MCF 10A (cell line): Measurements from ENCODE around the gene CIB4. TPM values are rescaled to one million over a fixed set of nuclear protein-coding genes. Genes with fewer than 3 reads are reported as not detected.
"Not testable (repeated sequence)": the region's sequence is repeated elsewhere in the genome, so short reads cannot be mapped to it uniquely, and the experiment has no call there.

Source experiments
- BruUV-seq: library from RNA; stranded (reverse); fragments of 400-500 nt; replicated peaks from 2 replicates; lab custom pipeline; 2021; lab: Mats Ljungman, UMichigan
- CTCF ChIA-PET: fragments of 300-600 bp; sonication (Branson Sonifier 250); formaldehyde crosslinking; extraction: SDS; loops from one replicate; lab custom pipeline; 2021; ENCODE audit warnings: antibody characterized with exemption, inconsistent platforms; lab: Yijun Ruan, JAX
- POLR2A ChIA-PET: fragments of 300-600, 350-650 bp; sonication (Branson Sonifier 250); formaldehyde crosslinking; extraction: SDS; loops from one replicate; lab custom pipeline; 2020; ENCODE audit warnings: antibody characterized with exemption, inconsistent platforms; lab: Yijun Ruan, JAX
- DNase-seq: peaks from one replicate; pipeline ENCODE4 v3.0.0-alpha.2; 2018; ENCODE audit not compliant: unreplicated experiment
- H3K27ac Mint-ChIP-seq: one replicate; pipeline ENCODE4 v1.8.0; 2022; ENCODE audit warnings: mild to moderate bottlenecking, low read depth, mixed read lengths; ENCODE audit not compliant: unreplicated experiment
- H3K27me3 Mint-ChIP-seq: one replicate; pipeline ENCODE4 v1.8.0; 2022; ENCODE audit warnings: mixed read lengths; ENCODE audit not compliant: insufficient read depth, unreplicated experiment
- H3K36me3 Mint-ChIP-seq: one replicate; pipeline ENCODE4 v1.8.0; 2022; ENCODE audit warnings: mild to moderate bottlenecking, moderate library complexity, mixed read lengths; ENCODE audit not compliant: insufficient read depth, unreplicated experiment
- H3K4me1 Mint-ChIP-seq: one replicate; pipeline ENCODE4 v1.8.0; 2022; ENCODE audit warnings: mixed read lengths; ENCODE audit not compliant: insufficient read depth, unreplicated experiment
- H3K4me3 Mint-ChIP-seq: one replicate; pipeline ENCODE4 v1.8.0; 2022; ENCODE audit warnings: mild to moderate bottlenecking, moderate library complexity, mixed read lengths; ENCODE audit not compliant: unreplicated experiment
- H3K9me3 Mint-ChIP-seq: one replicate; pipeline ENCODE4 v1.8.0; 2022; ENCODE audit warnings: mixed read lengths; ENCODE audit not compliant: unreplicated experiment
- intact Hi-C: fragments of 100-400 bp; cut with micrococcal nuclease; formaldehyde crosslinking; loops from 2 replicates; pipeline ENCODE4 v1.14.1; 2022
- total RNA-seq: library from RNA; stranded (reverse); gene quantifications from 2 replicates; pipeline ENCODE4 v1.2.3, GENCODE V29; 2022
- TF ChIP-seq, protein P1 (sequence below): fragments of 200-600 bp; IDR thresholded peaks from one replicate; pipeline ENCODE4 v1.8.0; 2022; ENCODE audit warnings: antibody characterized with exemption, mild to moderate bottlenecking; ENCODE audit not compliant: unreplicated experiment

CIB4 gene
- total RNA-seq, 1 experiment from 2014 or later: not detected

DNA sequence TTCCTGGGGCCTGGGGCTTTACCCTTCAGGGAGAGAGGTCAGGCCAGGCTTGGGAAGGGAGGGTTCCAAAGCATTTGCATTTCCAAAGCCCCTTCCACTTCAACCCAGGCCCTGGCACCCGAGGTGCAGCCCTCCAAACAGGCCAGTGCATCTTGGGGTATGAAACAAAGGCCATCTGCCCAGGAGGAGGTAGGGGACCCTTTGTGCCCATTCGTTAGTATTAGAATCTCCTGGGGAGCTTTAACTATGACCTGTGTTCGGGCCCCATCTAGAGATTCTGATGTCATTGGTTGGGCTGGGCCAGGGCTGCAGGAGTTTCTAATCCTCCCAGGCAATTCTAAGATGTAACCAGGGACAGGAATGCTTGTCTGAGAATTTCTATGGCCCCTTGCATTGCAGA is 73.6 kb downstream of the CIB4 start:
- TF ChIP-seq, protein P1, sequence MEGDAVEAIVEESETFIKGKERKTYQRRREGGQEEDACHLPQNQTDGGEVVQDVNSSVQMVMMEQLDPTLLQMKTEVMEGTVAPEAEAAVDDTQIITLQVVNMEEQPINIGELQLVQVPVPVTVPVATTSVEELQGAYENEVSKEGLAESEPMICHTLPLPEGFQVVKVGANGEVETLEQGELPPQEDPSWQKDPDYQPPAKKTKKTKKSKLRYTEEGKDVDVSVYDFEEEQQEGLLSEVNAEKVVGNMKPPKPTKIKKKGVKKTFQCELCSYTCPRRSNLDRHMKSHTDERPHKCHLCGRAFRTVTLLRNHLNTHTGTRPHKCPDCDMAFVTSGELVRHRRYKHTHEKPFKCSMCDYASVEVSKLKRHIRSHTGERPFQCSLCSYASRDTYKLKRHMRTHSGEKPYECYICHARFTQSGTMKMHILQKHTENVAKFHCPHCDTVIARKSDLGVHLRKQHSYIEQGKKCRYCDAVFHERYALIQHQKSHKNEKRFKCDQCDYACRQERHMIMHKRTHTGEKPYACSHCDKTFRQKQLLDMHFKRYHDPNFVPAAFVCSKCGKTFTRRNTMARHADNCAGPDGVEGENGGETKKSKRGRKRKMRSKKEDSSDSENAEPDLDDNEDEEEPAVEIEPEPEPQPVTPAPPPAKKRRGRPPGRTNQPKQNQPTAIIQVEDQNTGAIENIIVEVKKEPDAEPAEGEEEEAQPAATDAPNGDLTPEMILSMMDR: no peak
- intact Hi-C loops: no loop called here
- no peaks in the 10 kb centered on the region for H3K9me3 Mint-ChIP-seq
- ChIA-PET POLR2A (no interaction called here), CTCF (interaction anchor here (0.6 to 0.9 kb wide), 3 partner anchors 9 to 38 kb away, joined by 3 to 4 read pairs (median 3); no protein-coding TSS in a partner anchor)
- H3K27ac Mint-ChIP-seq: no peak overlapping the region
- BruUV-seq: no TSS peak
- no peak overlapping the region for H3K4me3 Mint-ChIP-seq
- H3K27me3 Mint-ChIP-seq: peaks cover 90% of the 10 kb centered on the region
- no peak for DNase-seq
- peaks cover 8% of the 10 kb centered on the region for H3K4me1 Mint-ChIP-seq
- no peaks in the 10 kb centered on the region for H3K36me3 Mint-ChIP-seq

DNA sequence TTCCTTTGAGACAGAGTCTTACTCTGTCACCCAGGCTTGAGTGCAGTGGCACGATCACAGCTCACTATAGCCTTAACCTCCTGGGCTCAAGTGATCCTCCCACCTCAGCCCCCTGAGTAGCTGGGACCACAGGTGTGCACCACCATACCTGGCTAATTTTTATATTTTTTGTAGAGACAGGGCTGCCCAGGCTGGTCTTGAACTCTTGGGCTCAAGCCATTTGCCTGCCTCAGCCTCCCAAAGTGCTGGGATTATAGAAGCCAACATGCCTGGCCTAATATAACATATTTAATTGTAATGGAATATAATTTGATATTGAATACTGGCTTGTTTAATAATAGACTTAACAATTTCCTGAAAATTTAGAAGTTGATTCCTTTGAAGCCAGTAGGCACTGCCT is 74.4 kb downstream of the CIB4 start:
- H3K4me3 Mint-ChIP-seq, H3K9me3 Mint-ChIP-seq, CTCF ChIA-PET, intact Hi-C loops, DNase-seq, BruUV-seq, H3K27ac Mint-ChIP-seq, H3K36me3 Mint-ChIP-seq, H3K4me1 Mint-ChIP-seq, POLR2A ChIA-PET: not testable (repeated sequence)
- peaks cover 87% of the 10 kb centered on the region for H3K27me3 Mint-ChIP-seq

DNA sequence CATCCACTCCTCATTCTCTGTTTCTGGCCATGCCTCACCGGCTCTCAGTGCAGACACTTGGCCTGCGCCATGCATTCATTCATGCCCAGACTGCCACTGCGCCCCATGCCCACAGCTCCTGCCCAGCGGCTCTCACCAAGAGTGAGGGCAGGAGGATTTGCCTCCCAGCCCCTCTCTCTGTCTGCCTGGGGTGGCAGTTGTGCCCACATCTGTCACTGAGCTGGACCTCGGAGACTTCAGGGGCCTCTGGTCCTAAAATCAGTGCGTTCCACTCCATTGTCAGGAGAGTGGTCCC is 75.1 kb downstream of the CIB4 start:
- no peak for DNase-seq
- Mint-ChIP-seq H3K27me3 (peaks cover 87% of the 10 kb centered on the region), H3K27ac (no peak overlapping the region), H3K9me3 (no peaks in the 10 kb centered on the region), H3K36me3 (no peaks in the 10 kb centered on the region), H3K4me1 (peaks cover 8% of the 10 kb centered on the region), H3K4me3 (no peak overlapping the region)
- no TSS peak for BruUV-seq
- CTCF ChIA-PET: interaction anchor here (0.7 to 1.7 kb wide), 3 partner anchors 12 to 188 kb away, joined by 3 to 10 read pairs (median 3); no protein-coding TSS in a partner anchor
- POLR2A ChIA-PET: no interaction called here
- TF ChIP-seq, protein P1: no peak
- intact Hi-C loops: no loop called here

DNA sequence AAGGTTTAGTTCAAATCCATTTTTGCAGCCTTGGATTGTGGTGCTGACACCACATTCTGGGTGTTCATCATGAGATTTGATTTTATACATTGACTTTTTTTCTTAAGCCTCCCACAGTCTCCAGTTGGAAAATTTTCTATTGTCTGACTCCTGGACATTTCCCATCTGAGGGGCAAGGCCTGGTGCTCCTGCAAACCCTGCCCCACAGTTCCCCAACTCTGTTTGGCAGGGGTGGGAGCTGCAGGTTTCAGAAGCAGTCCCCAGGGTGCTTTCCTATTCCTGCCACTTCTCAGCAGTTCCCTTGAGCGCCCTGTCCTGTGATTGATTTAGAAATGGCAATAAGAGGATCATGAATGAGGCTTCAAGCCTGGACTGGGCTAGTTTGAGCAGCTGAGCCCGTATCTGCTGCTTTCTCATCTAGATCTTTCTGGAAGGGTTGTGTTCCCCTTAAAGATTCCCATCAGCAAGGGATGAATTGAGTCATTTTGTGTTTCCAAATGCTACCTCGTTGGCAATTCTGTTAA is 77.0 kb downstream of the CIB4 start:
- Mint-ChIP-seq H3K27ac (no peak overlapping the region), H3K9me3 (no peaks in the 10 kb centered on the region), H3K27me3 (peaks cover 87% of the 10 kb centered on the region), H3K4me1 (peaks cover 8% of the 10 kb centered on the region), H3K4me3 (no peak overlapping the region), H3K36me3 (no peaks in the 10 kb centered on the region)
- ChIA-PET POLR2A (interaction anchor here (0.6 kb wide), 1 partner anchor 14 kb away, joined by 3 read pairs; no protein-coding TSS in a partner anchor), CTCF (interaction anchor here (0.5 to 1.0 kb wide), 2 partner anchors 13 to 979 kb away, joined by 3 read pairs; no protein-coding TSS in a partner anchor)
- BruUV-seq: no TSS peak
- no peak for DNase-seq
- intact Hi-C loops: no loop called here
- TF ChIP-seq, protein P1: no peak
